ENCODE results near the gene ZFP57. TPM values are rescaled to one million over a fixed set of nuclear protein-coding genes. Genes with fewer than 3 reads are reported as not detected.

ZFP57 gene
- total and polyA plus RNA-seq, 2 of the 13 experiments (the other 11 are each of a cell fraction or from before 2014, with no cell fraction given): not detected

- CTCF ChIA-PET (ENCODE audit: low intra/inter-chr PET ratio, low total read pairs): no interaction called here
- H3K27ac ChIP-seq (ENCODE audit: extremely low read length, insufficient read depth, low read length): no peak overlapping the region
- BruUV-seq (replicated peaks): no TSS peak
- peak; percentile 86 for TF ChIP-seq HOXA3 (CRISPR knock-in tag; IDR thresholded peaks at IDR 0.05)
- TF ChIP-seq PTBP1 (IDR thresholded peaks at IDR 0.05; ENCODE audit: low read depth, low read length, poor library complexity, severe bottlenecking): no peak
- peak; percentile 58 for TF ChIP-seq TEAD3 (CRISPR knock-in tag; optimal IDR thresholded peaks at IDR 0.05; ENCODE audit: borderline replicate concordance)
- TF ChIP-seq, protein P1, sequence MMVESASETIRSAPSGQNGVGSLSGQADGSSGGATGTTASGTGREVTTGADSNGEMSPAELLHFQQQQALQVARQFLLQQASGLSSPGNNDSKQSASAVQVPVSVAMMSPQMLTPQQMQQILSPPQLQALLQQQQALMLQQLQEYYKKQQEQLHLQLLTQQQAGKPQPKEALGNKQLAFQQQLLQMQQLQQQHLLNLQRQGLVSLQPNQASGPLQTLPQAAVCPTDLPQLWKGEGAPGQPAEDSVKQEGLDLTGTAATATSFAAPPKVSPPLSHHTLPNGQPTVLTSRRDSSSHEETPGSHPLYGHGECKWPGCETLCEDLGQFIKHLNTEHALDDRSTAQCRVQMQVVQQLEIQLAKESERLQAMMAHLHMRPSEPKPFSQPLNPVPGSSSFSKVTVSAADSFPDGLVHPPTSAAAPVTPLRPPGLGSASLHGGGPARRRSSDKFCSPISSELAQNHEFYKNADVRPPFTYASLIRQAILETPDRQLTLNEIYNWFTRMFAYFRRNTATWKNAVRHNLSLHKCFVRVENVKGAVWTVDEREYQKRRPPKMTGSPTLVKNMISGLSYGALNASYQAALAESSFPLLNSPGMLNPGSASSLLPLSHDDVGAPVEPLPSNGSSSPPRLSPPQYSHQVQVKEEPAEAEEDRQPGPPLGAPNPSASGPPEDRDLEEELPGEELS (CRISPR knock-in tag; IDR thresholded peaks at IDR 0.05): 0 out of 2 replicates have a peak, but pooled peaks have one; percentile 25
- TF ChIP-seq YY1 (IDR thresholded peaks at IDR 0.05; ENCODE audit: insufficient read depth, insufficient replicate concordance, low read depth, low read length): peak; percentile 86
- no peak for TF ChIP-seq ARNTL (CRISPR knock-in tag; IDR thresholded peaks at IDR 0.05)
- TF ChIP-seq ATRX (CRISPR knock-in tag; IDR thresholded peaks at IDR 0.05; ENCODE audit: borderline replicate concordance): no peak
- TF ChIP-seq ZNF501 (CRISPR knock-in tag; IDR thresholded peaks at IDR 0.05): peak; percentile 82
- peak; percentile 89 for TF ChIP-seq ZMYM4 (CRISPR knock-in tag; IDR thresholded peaks at IDR 0.05)
- TF ChIP-seq CREM (IDR thresholded peaks at IDR 0.05): peak; percentile 96
- peak; percentile 57; the same call in 1 of the 2 replicates for TF ChIP-seq CREM (CRISPR knock-in tag; IDR thresholded peaks at IDR 0.05)
- 0 out of 2 replicates have a peak, but pooled peaks have one; percentile 22 for TF ChIP-seq E2F2 (CRISPR knock-in tag; IDR thresholded peaks at IDR 0.05; ENCODE audit: borderline replicate concordance)
- no peak for TF ChIP-seq YEATS2 (CRISPR knock-in tag; IDR thresholded peaks at IDR 0.05; ENCODE audit: borderline replicate concordance)
- TF ChIP-seq ELF4 (CRISPR knock-in tag; IDR thresholded peaks at IDR 0.05; ENCODE audit: borderline replicate concordance): no peak
- TF ChIP-seq NFKB2 (CRISPR knock-in tag; IDR thresholded peaks at IDR 0.05; ENCODE audit: borderline replicate concordance): peak; percentile 86; the same call in 1 of the 2 replicates
- TF ChIP-seq YEATS4 (CRISPR knock-in tag; IDR thresholded peaks at IDR 0.05; ENCODE audit: borderline replicate concordance): peak; percentile 64; the same call in 1 of the 2 replicates
- no peak for TF ChIP-seq MTF2 (CRISPR knock-in tag; IDR thresholded peaks at IDR 0.05; ENCODE audit: borderline replicate concordance)
Measured at GRCh38 chr6:29649701-29650673, 31.0 kb downstream of the ZFP57 start.

More at GRCh38 chr6:29649701-29650673, 31.0 kb downstream of the ZFP57 start:
- ATAC-seq: peak; percentile 96
- H3K4me2 ChIP-seq (ENCODE audit: low read depth, low read length): peak overlapping the region; percentile 95
- peak; percentile 96 for DNase-seq (ENCODE audit: low spot score)
- 19% methylated on average over 33 of the region's 33 CpGs for WGBS (ENCODE audit: low lambda C conversion rate)
- H3K9ac ChIP-seq (ENCODE audit: insufficient read depth, low read depth, low read length): peak overlapping the region; percentile 50
- no peaks in the 10 kb centered on the region for H3K79me2 ChIP-seq (ENCODE audit: insufficient read depth, low read length)
- no peaks in the 10 kb centered on the region for H3K36me3 ChIP-seq (replicated peaks in 1 of 2; ENCODE audit: control insufficient read depth in 1 of 2, insufficient read depth in 2 of 2, low read length in 2 of 2)
- POLR2A ChIA-PET: interaction anchor here (1.2 kb wide), 1 partner anchor 90 kb away, joined by 5 read pairs; the partner anchor contains the start of gene UBD
- intact Hi-C loops (cut with micrococcal nuclease; ENCODE audit: unreplicated experiment) (loop anchor here (2.0 to 5.0 kb wide), 3 partner anchors 37 to 187 kb away; no protein-coding TSS in a partner anchor), in situ Hi-C loops (cut with HindIII; ENCODE audit: extremely low pct_ligation_motif_present, low pct_unique_long_range_greater_than_20kb) (no loop called here)
- H3K4me3 ChIP-seq (replicated peaks in 1 of 3; ENCODE audit: insufficient read depth in 1 of 3, low read depth in 2 of 3, low read length in 3 of 3): peak overlapping the region; percentile 39 to 71 (median 43)
- FAIRE-seq: peak; percentile 94
- peaks cover 6% of the 10 kb centered on the region; the same call in 1 of the 2 replicates for H3K4me1 ChIP-seq (ENCODE audit: insufficient read depth, low read length)
- H2AFZ ChIP-seq (ENCODE audit: low read length): peak overlapping the region; percentile 85
- no peaks in the 10 kb centered on the region for H4K20me1 ChIP-seq (ENCODE audit: insufficient read depth, low read length)
- H3K27me3 ChIP-seq (ENCODE audit: control insufficient read depth in 1 of 2, insufficient read depth in 2 of 2, low read length in 2 of 2): no peaks in the 10 kb centered on the region; a peak in 1 of 5 replicates
- no peaks in the 10 kb centered on the region for H3K9me3 ChIP-seq (ENCODE audit: low read length)
